T-helper 1 cell treated with Interleukin-12 subunit alpha and Interleukin-12 subunit beta and Interleukin-4 antibody, amounts not matched to agents 30 μg/mL and 1 μg/mL, for 36 hours (primary cell): ENCODE results near the gene GARIN1A.
"Not testable (repeated sequence)": the region's sequence is repeated elsewhere in the genome, so short reads cannot be mapped to it uniquely, and the experiment has no call there.

ENCODE experiments used
- H3K27ac Mint-ChIP-seq: one replicate; pipeline ENCODE4 v1.8.0; 2021; ENCODE audit warnings: mild to moderate bottlenecking, mixed read lengths
- H3K27me3 Mint-ChIP-seq: one replicate; pipeline ENCODE4 v1.8.0; 2021; ENCODE audit warnings: low read depth, mixed read lengths
- H3K36me3 Mint-ChIP-seq: one replicate; pipeline ENCODE4 v1.8.0; 2021; ENCODE audit warnings: low read depth, mixed read lengths
- H3K4me1 Mint-ChIP-seq: one replicate; pipeline ENCODE4 v1.8.0; 2021; ENCODE audit warnings: low read depth, mixed read lengths
- H3K4me3 Mint-ChIP-seq: one replicate; pipeline ENCODE4 v1.8.0; 2021; ENCODE audit warnings: mild to moderate bottlenecking, moderate library complexity, mixed read lengths
- H3K9me3 Mint-ChIP-seq: one replicate; pipeline ENCODE4 v1.8.0; 2021; ENCODE audit warnings: mixed read lengths

GARIN1A gene

DNA sequence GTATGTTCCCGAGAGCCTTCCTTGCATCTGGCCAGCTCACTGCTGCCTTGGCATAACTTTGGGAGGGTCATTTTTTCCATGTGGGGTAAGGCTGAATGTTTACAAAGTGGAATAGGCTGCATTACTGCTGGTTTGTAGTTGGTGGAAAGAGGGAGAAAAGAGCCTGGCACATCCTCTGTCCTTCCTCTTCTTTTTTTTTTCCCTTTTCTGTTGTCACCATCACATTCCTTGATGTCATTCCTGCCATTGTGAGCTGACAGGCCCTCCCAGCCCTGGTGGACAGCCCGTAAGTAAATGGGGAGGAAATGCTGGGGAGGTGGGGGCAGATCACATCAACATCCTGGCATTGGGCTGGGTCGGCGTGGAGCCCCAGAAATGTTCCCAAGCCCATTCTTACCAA lies at the start of gene GARIN1A:
TSS of gene GARIN1A (plus strand) at position 301 of the 400 bp plus-strand sequence. CDS start 106 bp downstream, outside the sequence.
- Mint-ChIP-seq H3K4me3 (no peak within 1 kb of the TSS), H3K36me3 (no peaks in the 10 kb centered on the region), H3K9me3 (no peaks in the 10 kb centered on the region), H3K27ac (no peak within 1 kb of the TSS), H3K4me1 (no peaks in the 10 kb centered on the region), H3K27me3 (peaks cover 14% of the 10 kb centered on the region)

DNA sequence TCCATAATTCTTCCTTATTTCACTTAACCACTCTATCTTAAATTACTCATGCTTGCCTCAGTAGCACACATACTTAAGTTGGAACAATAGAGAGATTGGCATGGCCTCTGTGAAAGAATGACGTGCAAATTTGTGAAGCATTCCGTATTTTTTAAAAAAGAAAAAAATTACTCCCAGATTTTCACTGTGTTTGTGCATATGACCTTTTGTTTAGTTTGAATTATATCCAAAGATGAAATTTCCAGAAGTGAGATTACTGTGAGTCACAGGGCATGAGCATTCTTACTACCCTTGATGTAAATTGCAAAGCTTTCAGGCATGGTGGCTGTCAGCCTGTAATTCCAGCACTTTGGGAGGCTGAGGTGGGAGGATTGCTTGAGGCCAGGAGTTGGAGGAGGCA lies 45.0 kb upstream of the GARIN1A start:
- H3K27ac Mint-ChIP-seq, H3K27me3 Mint-ChIP-seq, H3K9me3 Mint-ChIP-seq, H3K4me1 Mint-ChIP-seq, H3K4me3 Mint-ChIP-seq: not testable (repeated sequence)
- H3K36me3 Mint-ChIP-seq = peaks cover 32% of the 10 kb centered on the region

DNA sequence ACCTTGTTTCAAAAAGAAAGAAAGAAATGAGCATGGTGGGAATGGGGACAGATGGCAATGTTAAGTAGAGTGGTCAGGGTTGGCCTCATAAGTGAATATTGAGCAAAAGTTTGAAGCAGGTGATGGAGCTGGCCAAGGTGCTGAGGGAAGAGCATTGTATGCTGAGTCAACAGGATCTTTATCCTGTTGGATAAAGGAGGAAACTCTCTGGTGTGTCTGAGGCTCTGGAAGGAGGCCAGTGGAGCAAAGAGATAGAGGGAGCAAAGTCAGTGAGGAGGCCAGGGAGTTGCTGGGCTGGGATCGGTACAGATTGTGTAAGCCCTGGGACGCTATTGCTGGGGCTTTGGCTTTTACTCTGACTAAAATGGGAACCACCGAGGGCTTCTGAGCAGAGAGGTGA lies 38.2 kb upstream of the GARIN1A start:
- not testable (repeated sequence) for H3K4me1 Mint-ChIP-seq, H3K27me3 Mint-ChIP-seq, H3K9me3 Mint-ChIP-seq, H3K4me3 Mint-ChIP-seq, H3K27ac Mint-ChIP-seq
- peaks cover 28% of the 10 kb centered on the region for H3K36me3 Mint-ChIP-seq

DNA sequence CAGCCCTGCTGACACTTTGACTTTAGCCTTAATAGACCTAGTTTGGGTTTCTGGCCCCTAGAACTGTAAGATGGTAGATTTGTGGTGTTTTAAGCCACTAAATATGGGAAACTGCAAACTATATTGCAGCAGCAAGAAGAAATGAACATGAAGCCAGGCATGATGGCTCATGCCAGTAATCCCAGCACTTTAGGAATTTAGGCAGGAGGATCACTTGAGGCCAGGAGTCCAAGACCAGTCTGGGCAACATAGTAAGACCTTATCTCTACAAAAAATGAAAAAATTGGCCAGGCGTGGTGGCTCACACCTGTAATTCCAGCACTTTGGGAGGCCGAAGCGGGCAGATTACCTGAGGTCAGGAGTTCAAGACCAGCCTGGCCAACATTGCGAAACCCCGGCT lies 26.9 kb upstream of the GARIN1A start:
- H3K27ac Mint-ChIP-seq = not testable (repeated sequence)

DNA sequence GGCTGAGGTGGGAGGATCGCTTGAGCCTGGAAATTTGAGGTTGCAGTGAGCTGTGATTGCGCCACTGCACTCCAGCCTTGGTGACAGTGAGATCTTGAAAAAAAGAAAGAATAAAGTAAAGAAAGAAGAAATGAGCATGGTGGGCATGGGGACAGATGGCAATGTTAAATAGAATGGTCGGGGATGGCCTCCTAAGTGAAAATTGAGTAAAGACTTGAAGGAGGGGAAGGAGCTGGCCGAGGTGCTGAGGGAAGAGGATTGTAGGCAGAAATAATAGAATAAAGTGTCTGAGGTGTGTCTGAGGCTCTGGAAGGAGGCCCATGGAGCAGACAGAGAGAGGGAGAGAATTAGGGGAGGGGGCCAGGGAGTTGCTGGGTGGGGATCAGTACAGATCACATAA lies 26.2 kb upstream of the GARIN1A start:
- Mint-ChIP-seq H3K36me3 (peaks cover 14% of the 10 kb centered on the region), H3K27ac (peak overlapping the region; percentile 10)
- not testable (repeated sequence) for H3K9me3 Mint-ChIP-seq, H3K4me1 Mint-ChIP-seq, H3K27me3 Mint-ChIP-seq, H3K4me3 Mint-ChIP-seq

More for the DNA sequence above, 26.9 kb upstream of the GARIN1A start:
- not testable (repeated sequence) for H3K4me1 Mint-ChIP-seq, H3K9me3 Mint-ChIP-seq, H3K4me3 Mint-ChIP-seq, H3K27me3 Mint-ChIP-seq
- H3K36me3 Mint-ChIP-seq = peaks cover 16% of the 10 kb centered on the region

DNA sequence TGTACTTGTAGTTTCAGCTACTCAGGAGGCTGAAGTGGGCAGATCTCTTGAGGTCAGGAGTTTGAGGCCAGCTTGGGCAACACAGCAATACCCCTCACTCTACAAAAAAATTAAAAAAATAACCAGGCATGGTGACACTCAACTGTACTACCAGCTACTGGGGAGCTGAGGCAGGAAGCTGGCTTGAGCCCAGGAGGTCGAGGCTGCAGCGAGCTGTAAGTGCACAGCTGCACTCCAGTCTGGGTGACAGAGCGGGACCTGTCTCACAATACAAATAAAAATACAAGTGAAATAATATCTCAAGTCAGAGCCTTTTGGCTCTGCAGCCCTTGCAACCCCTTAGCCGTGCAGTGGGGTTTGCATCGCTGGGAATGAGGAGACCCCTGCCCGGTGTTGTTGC lies 25.2 kb upstream of the GARIN1A start:
- not testable (repeated sequence) for H3K27ac Mint-ChIP-seq, H3K4me1 Mint-ChIP-seq, H3K27me3 Mint-ChIP-seq, H3K4me3 Mint-ChIP-seq, H3K9me3 Mint-ChIP-seq
- peaks cover 17% of the 10 kb centered on the region for H3K36me3 Mint-ChIP-seq

DNA sequence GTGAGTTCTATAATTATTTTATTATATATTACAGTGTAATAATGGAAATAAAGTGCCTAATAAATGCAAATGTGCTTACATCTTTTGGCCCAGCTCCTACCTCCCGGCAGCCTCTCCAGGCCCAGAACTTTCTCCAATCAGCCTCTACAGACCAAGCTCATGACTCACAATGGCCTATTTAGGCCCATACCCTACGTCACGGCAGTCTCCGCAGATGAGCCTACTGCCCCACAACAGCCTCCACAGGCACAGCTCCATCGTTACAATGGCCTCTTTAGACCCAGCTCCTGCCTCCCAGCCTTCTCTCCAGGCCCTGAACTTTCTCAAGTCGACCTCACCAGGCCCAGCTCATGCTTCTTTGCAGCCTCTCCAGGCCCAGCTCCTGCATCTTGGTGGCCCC lies 21.0 kb upstream of the GARIN1A start:
- not testable (repeated sequence) for H3K36me3 Mint-ChIP-seq, H3K4me1 Mint-ChIP-seq, H3K9me3 Mint-ChIP-seq, H3K27me3 Mint-ChIP-seq, H3K27ac Mint-ChIP-seq, H3K4me3 Mint-ChIP-seq

DNA sequence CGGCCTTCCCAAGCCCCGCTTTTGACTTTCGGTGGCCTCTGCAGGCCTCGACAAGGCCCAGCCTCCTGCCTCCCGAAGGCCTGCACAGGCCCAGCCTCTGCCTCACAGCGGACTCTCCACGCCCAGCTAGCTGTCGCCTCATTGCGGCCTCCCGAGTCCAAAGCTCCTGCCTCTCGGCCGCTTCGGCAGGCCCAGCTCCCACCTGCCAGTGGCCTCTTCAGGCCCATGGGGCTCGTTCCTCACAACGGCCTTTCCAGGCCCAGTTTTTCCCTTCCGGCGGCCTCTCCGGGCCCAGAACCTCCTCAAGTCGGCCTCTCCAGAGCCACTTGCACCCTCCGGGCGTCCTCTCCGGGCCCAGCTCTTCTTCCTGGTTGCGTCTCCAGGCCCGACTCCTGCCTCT lies 19.5 kb upstream of the GARIN1A start:
- not testable (repeated sequence) for H3K27me3 Mint-ChIP-seq, H3K4me3 Mint-ChIP-seq, H3K9me3 Mint-ChIP-seq, H3K27ac Mint-ChIP-seq, H3K36me3 Mint-ChIP-seq, H3K4me1 Mint-ChIP-seq

DNA sequence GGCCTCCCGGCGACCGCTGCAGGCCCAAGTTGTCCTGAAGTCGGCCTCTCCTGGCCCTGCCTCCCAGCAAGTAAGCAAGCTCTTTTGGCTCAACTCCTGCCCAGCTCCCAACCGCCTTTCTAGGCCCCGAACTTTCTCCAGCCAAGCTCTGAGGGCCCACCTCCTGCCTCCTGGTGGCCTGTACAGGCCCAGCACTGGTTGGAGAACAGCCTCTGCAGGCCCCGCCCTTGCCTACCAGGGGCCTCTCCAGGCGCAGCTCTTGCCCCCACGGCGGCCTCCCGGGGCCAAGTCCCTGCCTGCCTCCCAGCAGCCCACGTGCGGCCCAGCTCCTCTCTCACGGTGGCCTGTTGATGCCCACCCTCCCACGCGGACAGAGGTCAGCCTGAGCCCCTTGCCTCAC lies 18.9 kb upstream of the GARIN1A start:
- H3K4me3 Mint-ChIP-seq, H3K9me3 Mint-ChIP-seq, H3K4me1 Mint-ChIP-seq, H3K27me3 Mint-ChIP-seq, H3K36me3 Mint-ChIP-seq, H3K27ac Mint-ChIP-seq: not testable (repeated sequence)

DNA sequence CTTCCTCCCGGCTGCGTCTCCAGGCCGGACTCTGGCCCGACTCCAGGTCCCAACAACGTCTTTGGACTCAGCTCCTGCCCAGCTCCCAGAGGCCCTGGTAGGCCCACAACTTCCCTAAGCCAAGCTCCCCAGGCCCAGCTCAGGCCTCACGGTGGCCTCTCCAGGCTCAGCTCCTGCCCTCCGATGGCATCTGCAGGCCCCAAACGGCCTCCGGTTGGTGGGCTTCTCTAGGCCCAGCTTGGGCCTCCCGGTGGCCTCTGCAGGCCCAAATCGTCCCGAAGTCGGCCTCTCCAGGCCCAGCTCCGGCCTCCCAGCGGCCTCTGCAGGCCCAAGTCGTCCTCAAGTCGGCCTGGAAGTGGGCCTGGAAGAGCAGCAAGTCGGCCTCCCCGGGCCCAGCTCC lies 18.0 kb upstream of the GARIN1A start:
- H3K9me3 Mint-ChIP-seq, H3K36me3 Mint-ChIP-seq, H3K4me3 Mint-ChIP-seq, H3K27ac Mint-ChIP-seq, H3K27me3 Mint-ChIP-seq, H3K4me1 Mint-ChIP-seq: not testable (repeated sequence)

DNA sequence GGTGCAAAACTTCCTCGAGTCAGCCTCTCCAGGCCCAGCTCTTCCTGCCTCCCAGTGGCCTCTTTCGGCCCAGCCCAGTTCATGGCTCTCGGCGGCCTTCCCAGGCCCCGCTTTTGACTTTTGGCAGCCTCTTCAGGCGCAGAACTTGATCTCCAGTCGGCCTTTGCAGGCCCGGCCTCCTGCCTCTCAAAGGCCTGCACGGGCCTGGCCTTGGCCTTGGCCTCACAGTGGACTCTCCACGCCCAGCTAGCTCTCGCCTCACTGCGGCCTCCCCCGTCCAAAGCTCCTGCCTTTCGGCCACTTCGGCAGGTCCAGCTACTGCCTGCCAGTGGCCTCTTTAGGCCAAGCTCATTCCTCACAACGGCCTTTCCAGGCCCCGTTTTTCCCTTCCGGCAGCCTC lies 17.6 kb upstream of the GARIN1A start:
- not testable (repeated sequence) for H3K27ac Mint-ChIP-seq, H3K4me1 Mint-ChIP-seq, H3K27me3 Mint-ChIP-seq, H3K9me3 Mint-ChIP-seq, H3K4me3 Mint-ChIP-seq, H3K36me3 Mint-ChIP-seq

DNA sequence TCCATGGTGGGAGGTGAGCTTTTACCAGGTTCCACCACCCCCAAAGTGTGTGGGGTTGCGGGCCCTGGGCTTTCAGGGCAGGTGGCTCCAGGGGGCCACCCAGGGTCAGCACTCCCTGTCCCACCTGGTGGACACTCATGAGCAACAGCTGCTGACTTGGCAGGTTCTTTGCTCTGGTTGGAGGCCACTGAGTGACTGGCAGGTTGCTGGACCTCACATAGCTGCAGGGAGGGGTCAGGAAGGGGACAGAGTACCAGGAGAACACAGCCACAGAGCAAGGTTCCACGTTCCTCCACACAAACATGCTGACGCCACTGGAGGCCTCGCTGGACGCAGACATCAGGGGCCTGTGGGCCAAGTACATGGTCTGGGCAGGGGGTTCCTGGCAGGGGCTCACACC lies 13.7 kb upstream of the GARIN1A start:
- H3K36me3 Mint-ChIP-seq = peaks cover 12% of the 10 kb centered on the region
- H3K27me3 Mint-ChIP-seq, H3K4me1 Mint-ChIP-seq, H3K4me3 Mint-ChIP-seq, H3K9me3 Mint-ChIP-seq, H3K27ac Mint-ChIP-seq: not testable (repeated sequence)

DNA sequence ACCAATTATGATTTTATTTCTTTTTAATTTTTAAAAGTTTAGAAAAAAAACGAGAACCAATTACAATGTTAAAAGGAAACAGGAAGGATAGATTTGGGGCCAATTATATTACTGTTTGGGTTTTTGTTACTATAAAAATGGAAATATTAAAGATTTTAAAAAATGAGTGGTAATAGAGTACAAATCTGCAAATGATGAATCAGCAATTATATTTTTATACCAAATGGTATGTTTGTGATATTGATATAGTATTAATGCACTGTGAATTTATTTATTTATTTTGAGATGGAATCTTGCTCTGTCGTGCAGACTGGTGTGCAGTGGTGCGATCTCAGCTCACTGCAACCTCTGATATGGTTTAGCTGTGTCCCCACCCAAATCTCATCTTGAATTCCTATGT lies 11.5 kb upstream of the GARIN1A start:
- Mint-ChIP-seq H3K4me1 (no peaks in the 10 kb centered on the region), H3K4me3 (no peak overlapping the region), H3K27me3 (no peaks in the 10 kb centered on the region), H3K27ac (no peak overlapping the region), H3K9me3 (peaks cover 9% of the 10 kb centered on the region), H3K36me3 (peaks cover 10% of the 10 kb centered on the region)

DNA sequence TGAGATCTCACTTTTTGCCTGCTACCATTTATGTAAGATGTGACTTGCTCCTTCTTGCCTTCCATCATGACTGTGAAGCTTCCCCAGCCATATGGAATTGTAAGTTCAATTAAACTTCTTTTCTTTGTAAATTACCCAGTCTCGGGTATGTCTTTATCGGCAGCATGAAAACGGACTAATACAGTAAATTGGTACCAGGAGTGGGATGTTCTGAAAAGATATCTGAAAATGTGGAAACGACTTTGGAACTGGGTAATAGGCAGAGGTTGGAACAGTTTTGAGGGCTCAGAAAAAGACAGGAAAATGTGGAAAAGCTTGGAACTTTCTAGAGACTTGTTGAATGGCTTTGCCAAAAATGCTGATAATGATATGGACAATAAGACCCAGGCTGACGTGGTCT lies 10.6 kb upstream of the GARIN1A start:
- Mint-ChIP-seq H3K27me3 (no peaks in the 10 kb centered on the region), H3K9me3 (peaks cover 9% of the 10 kb centered on the region), H3K36me3 (peaks cover 10% of the 10 kb centered on the region), H3K27ac (no peak overlapping the region), H3K4me3 (no peak overlapping the region), H3K4me1 (no peaks in the 10 kb centered on the region)

DNA sequence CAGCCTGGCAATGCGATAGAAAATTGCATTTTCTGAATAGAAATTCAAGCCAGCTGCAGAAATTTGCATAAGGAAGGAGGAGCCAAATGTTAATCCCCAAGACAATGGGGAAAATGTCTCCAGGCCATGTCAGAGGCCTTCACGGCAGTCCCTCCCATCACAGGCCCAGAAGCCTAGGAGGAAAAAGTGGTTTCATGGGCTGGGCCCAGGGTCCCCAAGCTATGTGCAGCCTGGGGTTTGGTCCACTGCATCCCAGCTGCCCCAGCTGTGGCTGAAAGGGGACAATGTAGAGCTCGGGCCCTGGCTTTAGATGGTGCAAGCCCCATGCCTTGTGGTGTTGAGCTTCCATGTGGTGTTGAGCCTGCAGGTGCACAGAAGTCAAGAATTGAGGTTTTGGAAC lies 10.0 kb upstream of the GARIN1A start:
- Mint-ChIP-seq H3K27me3 (no peaks in the 10 kb centered on the region), H3K9me3 (peaks cover 9% of the 10 kb centered on the region), H3K4me1 (no peaks in the 10 kb centered on the region), H3K36me3 (peaks cover 10% of the 10 kb centered on the region), H3K4me3 (no peak overlapping the region), H3K27ac (no peak overlapping the region)

DNA sequence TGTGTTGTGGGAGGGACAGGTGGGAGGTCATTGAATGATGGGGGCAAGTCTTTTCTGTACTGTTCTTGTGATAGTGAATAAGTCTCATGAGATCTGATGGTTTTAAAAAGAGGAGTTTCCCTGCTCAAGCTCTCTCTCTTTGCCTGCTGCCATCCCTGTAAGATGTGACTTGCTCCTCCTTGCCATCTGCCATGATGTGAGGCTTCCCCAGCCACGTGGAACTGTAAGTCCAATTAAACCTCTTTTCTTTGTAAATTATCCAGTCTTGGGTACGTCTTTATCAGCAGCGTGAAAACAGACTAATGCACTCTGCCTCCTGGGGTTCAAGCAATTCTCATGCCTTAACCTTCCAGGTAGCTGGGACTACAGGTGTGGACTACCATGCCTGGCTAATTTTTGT lies 8.9 kb upstream of the GARIN1A start:
- H3K36me3 Mint-ChIP-seq = peaks cover 10% of the 10 kb centered on the region
- not testable (repeated sequence) for H3K27me3 Mint-ChIP-seq, H3K4me3 Mint-ChIP-seq, H3K27ac Mint-ChIP-seq, H3K9me3 Mint-ChIP-seq, H3K4me1 Mint-ChIP-seq
